ENCODE data around the gene ADAMTS17.

Gene ADAMTS17

GRCh38 chr15:100221471-100222348 is 120.1 kb downstream of the ADAMTS17 start:
- no peak for DNase-seq (ENCODE audit: low spot score)

DNA sequence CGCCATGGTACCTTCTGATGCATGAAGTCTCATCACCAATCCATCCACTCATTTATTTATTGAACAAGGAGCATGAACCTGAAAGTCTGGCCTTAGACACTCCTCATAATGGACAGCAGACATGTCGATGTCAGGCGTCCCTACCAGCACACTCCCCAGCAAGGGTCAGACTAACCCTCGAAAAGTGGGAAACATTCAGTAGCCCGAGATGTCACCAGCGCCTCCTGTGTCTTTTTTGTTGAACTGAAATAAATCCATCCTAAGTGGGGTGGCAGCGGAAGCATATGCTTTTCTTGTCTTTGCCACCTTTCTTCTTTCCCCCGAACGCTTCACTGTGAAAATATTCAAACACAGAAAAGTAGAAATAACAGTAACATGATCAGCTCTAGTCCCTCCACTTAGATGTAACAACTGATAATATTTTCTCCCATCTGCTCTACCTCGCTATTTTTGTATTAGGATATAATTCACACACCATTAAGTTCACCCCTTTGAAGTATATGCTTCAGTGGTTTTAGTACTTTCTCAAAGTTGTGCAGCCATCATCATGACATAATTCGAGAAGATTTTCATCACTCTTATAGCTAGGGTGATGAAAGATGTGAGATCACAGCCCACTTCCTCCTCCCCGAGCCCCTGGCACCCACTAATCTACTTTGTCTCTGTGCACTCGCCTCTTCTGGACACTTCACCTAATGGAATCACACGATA is 121.6 kb downstream of the ADAMTS17 start:
- DNase-seq (ENCODE audit: low spot score): no peak

DNA sequence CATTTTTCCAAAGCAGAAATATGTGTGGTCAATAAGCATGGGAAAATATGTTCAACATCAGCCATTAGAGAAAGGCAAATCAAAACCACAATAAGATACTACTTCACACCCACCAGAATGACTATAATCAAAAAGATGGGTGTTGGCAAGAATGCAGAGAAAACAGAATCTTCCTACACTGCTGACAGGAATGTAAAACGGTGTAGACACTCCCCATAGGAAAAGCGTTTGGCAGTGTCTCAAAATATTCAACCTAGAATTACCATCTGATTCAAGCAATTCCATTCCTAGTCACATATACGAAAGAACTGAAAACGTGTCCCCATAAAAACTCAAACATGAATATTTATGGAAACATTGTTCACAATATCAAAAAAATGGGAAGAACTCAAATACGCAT is 123.3 kb downstream of the ADAMTS17 start:
- no peak for DNase-seq (ENCODE audit: low spot score)

DNA sequence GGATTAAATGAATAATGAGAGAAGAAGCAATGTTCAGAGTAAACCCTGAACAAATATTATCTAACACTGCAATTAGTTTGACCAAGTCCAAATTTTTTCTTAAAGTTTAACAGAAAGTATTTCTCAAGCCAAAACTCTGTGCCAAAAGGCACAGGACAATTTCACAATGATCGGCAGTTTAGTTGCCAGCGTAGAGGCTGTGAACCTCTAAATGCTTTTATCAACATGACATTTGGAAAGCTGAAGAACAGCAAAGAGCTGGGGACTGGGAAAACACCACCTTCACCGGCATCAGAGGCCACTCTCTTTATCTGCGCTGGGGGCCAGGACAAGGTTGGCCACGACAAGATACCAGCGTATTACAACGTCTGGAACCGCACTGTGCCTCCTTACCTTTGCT is 125.6 kb downstream of the ADAMTS17 start:
- DNase-seq (ENCODE audit: low spot score): no peak

DNA sequence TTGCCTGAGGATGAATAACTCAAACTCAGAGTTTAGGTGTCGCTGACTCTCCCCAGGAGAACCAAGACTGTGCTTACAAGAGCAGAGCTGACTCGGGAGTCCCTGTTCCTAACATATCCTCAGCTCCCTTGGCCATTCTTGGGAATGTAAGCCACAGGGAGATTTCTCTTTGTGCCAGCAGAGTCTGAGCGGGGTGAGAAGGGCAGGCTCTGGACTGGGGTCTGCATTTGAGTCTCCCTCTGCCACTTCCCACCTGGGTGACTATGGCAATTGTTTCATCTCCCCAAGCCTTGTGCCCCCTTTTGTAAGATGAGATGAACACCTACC is 126.0 kb downstream of the ADAMTS17 start:
- no peak for DNase-seq (ENCODE audit: low spot score)

DNA sequence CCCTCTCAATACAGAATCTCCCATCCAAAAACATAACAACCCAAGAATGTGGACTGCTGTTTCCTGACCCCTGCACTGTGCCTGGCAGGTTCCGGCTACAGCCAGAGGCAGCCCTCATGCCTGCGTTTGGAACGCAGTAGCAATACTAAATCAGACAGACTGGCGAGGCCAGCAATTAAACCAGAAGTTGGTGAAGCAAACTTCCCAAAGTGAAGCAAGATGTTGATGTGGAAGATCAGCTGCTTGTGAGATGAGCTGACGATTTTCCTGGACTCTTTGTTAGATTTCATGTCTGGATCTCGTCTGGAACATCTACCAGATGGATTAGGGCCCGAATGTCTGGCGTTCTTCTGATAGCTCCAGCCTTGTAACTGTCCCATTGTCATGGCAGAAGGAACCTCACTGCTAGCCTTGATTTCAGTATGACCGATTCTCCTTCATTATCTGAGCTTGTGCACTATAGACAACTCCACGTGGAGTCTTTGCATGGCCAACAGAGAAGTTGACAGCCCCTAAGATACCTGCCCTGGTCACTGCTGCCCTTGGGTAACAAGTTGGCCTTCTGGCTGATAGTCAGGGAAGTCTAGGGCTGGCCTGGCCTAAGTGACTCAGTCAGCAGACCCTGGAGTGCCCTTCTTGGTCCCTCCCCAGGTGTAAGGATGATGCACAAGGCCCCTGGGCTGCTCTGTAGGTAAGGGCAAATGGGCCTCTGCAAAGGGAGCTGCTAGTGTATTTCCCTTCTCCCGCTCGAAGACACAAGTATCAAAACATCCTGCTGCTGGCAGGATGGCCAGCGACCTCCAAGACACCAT is 126.5 kb downstream of the ADAMTS17 start:
- no peak for DNase-seq (ENCODE audit: low spot score)

GRCh38 chr15:100211855-100212850 is 129.6 kb downstream of the ADAMTS17 start:
- DNase-seq (ENCODE audit: low spot score): peak; percentile 57

DNA sequence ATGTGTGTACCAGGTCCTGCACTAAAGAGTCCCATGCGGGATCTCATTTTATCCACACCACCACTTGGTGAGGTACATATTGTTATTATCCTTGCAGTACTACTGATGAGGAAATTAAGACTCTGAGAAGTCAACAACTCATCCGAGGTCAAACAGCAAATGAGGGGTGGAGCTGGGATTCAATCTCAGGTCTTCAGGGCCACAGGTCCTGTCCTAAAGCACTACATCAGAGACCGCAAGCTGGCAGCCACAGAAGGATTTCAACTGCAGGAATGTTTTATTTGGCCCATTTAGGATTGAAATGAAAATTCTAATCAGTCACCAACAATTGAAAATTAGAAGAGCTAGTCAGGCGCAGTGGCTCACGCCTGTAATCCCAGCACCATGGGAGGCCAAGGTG is 131.4 kb downstream of the ADAMTS17 start:
- DNase-seq (ENCODE audit: low spot score): no peak

DNA sequence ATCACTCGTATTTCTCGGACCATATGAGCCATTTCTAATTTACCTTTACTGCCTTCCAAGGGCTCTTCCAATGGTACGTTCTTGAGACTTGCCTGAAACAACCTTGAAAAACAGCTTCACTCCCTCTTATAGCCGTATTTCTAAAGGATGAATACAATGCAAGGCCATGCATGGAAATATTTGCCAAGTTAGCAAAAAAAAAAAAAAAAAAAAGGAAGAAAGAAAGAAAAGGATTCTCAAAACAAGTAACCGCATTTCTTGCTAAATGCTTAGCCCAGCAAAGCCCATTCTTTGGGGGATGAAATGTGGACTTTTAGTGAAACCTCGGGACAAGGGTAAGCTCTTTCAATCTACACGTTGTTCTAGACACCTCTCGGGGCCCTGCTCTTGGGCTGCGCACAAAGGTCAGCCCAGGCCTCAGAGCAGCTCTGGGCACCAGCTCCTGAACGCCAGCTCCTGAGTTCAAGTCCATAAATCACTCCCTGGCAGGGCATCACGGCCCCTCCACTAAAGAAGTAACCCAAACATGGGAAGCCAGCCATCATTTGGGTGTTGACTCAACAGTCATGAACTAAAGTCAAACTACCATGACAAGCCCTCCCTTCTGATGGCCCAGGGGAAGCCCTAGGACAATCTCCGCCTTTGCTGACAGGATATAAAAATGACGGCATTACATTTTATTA is 132.7 kb downstream of the ADAMTS17 start:
- DNase-seq (ENCODE audit: low spot score): no peak

DNA sequence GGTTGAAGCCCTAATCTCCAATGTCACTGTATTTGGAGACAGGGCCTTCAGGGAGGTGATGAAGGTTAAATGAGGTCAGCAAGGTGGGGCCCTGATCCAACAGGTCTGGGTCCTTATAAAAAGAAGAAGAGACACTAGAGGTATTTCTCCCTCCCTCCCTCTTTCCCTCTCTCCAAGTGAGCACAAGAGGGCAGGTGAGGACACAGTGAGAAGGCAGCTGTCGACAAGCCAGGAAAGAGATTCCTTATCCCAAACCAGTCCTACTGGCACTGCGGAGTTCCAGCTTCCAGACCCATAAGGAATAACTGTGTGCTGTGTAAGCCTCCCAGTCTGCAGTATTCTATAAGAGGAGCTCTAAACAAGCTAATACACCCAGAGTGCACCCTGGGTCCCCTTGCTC is 134.7 kb downstream of the ADAMTS17 start:
- no peak for DNase-seq (ENCODE audit: low spot score)

DNA sequence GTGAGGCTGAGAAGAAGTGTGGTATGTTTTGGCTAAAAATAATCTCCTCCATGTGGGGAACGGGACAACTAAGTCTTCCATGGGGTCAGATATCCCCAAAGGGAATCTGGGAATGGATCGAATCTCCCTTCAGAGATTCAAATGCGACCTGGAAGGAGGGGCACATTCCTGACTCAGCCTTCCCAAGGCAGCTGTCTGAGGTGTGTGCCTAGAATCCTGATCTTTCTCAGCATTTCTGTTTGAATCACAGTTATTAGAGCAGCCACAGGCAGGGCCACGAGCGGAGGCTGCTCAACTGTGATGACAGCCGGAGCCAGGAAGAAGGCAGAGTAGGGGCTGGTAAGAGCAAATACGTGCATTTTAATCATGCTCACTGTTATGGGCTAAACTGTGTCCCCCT is 135.1 kb downstream of the ADAMTS17 start:
- no peak for DNase-seq (ENCODE audit: low spot score)

DNA sequence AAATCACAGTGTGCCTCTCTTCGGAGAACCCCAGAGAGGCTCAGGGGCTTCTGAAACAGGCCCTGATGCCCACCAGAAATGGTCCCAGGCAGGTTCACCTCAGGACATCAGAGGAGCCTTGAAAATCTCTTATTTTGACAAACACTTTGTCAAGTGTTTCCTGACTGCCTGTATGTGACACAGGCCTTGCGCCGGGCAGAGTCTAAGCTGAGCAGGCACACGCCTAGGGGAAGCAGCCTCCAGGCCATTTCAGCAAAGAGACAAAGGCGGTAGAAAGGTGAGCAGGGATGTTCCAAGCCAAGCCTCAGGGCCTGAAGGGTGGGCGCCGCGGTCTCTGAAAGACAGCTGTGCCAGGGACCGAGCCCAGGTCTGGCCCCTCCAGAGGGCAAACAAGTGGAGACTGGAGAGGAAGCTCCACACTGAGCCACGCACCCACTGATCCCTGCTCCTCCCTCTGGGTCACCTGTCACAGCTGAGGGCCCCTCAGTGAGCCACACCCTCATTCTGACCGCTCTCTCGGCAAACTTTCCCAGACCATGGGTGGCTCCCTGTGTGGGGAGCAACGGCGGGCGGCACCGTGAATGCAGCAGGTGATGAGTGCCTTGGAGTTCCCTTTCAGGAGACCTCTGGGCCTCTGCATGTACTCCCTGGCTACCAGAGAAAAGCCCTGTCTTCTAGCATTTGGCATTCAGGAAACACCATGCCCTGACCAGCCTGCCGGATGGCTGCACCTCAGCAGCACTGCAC is 136.1 kb downstream of the ADAMTS17 start:
- peak; percentile 31 for DNase-seq (ENCODE audit: low spot score)

GRCh38 chr15:100204771-100205170 is 137.0 kb downstream of the ADAMTS17 start:
- DNase-seq (ENCODE audit: low spot score): no peak

DNA sequence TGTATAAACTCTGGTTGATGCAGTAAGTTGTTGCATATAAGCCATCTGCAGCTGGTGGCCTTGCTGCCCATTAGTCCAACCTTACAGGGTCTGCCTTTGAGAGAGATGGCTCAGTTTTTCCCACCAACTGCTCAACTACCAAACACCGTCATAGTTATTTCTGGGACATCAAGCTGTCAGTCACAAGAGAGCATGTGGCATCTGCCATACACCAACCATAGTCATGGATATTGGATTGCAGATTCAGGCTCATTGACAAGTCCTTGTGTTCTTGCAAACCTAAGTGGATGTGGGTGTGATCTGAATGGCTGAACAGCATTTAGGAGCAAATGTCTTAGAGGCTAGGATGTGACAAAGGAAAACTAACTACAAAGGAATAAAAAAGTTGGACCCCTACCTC is 137.6 kb downstream of the ADAMTS17 start:
- DNase-seq (ENCODE audit: low spot score): no peak

- DNase-seq (ENCODE audit: low spot score): no peak
Measured at GRCh38 chr15:100202309-100202960, 139.3 kb downstream of the ADAMTS17 start.

- peak; percentile 62 for DNase-seq (ENCODE audit: low spot score)
Measured at GRCh38 chr15:100201376-100202280, 140.1 kb downstream of the ADAMTS17 start.

DNA sequence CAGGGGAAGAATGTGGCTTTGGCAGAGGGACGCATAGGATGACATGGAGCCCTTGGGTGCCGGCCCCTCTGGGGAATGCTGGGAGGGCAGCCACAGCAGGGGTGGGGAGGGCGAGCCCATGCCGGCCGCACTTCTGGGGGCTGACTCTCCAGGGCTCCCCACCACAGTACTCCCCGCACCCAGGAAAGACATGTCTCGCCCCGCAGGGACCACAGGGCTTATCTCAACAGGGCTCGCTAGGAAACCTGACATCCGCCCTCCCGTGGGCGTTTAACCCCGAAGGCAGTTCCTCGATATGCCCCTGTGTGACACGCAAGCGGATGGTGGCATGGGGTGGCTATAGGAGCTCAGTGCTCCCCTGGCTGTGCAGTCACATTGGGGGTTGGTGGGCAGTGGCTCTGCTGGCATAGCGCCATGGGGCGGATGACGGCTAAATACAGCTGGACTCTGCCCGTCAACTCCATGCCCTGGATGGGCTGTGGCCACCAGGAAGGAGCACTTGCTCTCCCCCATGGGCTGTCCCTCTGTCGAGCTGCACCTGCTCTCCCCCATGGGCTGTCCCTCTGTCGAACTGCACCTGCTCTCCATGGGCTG is 141.4 kb downstream of the ADAMTS17 start:
- no peak for DNase-seq (ENCODE audit: low spot score)

- DNase-seq (ENCODE audit: low spot score): no peak
Measured at GRCh38 chr15:100199711-100200286, 142.0 kb downstream of the ADAMTS17 start.
